ENCODE measurements around the gene NRSN2.
"Not testable (repeated sequence)": the region's sequence is repeated elsewhere in the genome, so short reads cannot be mapped to it uniquely, and the experiment has no call there.

The NRSN2 gene

DNA sequence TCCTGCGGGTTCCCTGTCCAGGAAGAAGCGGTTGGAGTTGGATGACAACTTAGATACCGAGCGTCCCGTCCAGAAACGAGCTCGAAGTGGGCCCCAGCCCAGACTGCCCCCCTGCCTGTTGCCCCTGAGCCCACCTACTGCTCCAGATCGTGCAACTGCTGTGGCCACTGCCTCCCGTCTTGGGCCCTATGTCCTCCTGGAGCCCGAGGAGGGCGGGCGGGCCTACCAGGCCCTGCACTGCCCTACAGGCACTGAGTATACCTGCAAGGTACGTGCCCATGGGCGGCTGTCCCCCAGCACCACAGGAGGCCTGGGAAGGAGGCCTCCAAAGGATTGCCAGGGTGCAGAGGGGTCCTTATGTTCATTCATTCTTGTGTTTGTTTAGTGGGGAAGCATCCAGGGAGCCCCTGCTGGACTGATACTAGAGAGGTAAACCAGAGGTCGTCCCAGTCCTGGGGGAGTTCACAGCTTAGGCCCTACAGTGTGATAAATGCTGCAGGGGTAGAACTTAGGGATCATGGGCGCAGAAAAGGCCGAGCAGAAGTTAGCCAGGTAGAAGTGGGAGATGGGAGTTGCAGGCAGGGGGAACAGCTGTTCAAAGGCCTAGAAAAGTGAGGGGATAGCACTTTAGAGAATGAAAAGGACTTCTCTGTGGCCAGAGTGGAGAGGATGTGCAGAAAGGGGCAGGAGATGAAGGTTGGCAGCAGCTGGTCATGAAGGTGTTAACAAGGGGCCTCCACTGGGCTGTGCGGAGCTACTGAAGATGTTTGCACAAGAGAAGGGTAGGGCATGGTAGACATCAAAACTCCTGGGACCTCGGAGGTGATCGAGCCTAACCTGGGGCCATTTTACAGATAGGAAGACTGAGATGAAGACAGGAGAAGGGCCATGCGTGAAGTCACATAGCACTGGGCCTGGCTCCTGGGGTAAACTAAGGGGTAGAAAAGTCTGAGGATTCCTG lies 41.4 kb downstream of the NRSN2 start:
- Mint-ChIP-seq H3K27ac (no peak overlapping the region), H3K4me1 (peaks cover 14% of the 10 kb centered on the region), H3K27me3 (no peaks in the 10 kb centered on the region), H3K9me3 (no peaks in the 10 kb centered on the region), H3K4me3 (no peak overlapping the region)
- ATAC-seq: no peak
- DNase-seq: no peak

DNA sequence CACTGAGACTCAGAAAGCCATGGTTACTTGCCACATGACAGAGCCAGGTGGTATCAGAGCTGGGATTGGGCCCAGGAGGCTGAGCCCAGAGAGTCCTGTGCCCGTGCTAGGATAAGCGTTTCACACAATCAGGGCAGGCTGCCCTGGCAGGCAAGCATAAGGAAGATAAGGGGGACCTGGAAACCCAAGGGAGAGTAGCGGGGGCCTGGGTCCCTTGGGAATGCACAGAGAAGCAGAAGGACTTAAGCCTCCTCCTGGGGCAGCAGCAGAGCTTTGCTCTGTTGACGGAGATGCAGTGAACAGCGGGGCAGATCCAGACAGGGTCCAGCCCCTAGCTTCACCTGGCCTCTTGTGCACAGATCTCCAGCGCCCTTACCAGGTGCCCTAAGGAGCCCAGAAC lies 42.3 kb downstream of the NRSN2 start:
- no peak for DNase-seq
- no peaks in the 10 kb centered on the region for H3K27me3 Mint-ChIP-seq
- no peaks in the 10 kb centered on the region for H3K9me3 Mint-ChIP-seq
- H3K4me1 Mint-ChIP-seq: peaks cover 5% of the 10 kb centered on the region
- H3K4me3 Mint-ChIP-seq: no peak overlapping the region
- H3K27ac Mint-ChIP-seq: no peak overlapping the region
- no peak for ATAC-seq

DNA sequence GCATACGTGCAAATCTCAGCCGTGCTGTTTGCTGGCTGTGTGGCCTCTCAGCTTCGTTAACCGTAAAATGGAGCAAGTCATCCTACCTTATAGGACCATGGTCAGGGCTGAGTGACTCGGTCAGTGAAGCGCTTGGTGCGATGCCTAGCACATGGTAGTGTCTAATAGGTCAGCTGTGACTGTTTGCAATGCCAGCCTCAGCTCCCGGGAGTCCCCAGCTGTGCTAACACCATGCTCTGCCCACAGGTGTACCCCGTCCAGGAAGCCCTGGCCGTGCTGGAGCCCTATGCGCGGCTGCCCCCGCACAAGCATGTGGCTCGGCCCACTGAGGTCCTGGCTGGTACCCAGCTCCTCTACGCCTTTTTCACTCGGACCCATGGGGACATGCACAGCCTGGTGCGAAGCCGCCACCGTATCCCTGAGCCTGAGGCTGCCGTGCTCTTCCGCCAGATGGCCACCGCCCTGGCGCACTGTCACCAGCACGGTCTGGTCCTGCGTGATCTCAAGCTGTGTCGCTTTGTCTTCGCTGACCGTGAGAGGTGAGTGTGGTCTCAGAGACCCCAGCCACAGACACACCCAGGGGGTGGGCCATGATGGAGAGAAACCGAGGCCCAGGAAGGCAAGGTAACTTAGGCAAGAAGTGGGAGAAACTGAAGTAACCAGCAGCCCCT lies 44.3 kb downstream of the NRSN2 start:
- H3K4me1 Mint-ChIP-seq: no peaks in the 10 kb centered on the region
- no peaks in the 10 kb centered on the region for H3K9me3 Mint-ChIP-seq
- no peak overlapping the region for H3K27ac Mint-ChIP-seq
- ATAC-seq (peak; percentile 32), DNase-seq (no peak)
- H3K4me3 Mint-ChIP-seq: no peak overlapping the region
- no peaks in the 10 kb centered on the region for H3K27me3 Mint-ChIP-seq

DNA sequence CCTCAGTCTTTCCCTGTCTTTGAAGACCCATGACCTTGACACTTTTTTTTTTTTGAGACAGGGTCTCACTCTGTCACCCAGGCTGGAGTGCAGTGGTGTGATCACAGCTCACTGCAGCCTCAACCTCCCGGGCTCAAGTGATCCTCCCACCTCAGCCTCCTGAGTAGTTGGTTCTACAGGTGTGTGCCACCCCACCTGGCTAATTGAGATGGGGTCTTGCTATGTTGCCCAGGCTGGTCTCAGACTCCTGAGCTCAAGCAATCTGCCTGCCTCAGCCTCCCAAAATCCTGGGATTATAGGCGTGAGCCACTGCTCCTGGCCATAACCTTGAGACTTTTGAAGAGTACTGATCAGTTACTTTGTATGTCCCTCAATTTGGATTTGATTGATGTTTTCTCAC lies 46.4 kb downstream of the NRSN2 start:
- DNase-seq, ATAC-seq, H3K27me3 Mint-ChIP-seq, H3K4me1 Mint-ChIP-seq, H3K27ac Mint-ChIP-seq, H3K9me3 Mint-ChIP-seq, H3K4me3 Mint-ChIP-seq: not testable (repeated sequence)

DNA sequence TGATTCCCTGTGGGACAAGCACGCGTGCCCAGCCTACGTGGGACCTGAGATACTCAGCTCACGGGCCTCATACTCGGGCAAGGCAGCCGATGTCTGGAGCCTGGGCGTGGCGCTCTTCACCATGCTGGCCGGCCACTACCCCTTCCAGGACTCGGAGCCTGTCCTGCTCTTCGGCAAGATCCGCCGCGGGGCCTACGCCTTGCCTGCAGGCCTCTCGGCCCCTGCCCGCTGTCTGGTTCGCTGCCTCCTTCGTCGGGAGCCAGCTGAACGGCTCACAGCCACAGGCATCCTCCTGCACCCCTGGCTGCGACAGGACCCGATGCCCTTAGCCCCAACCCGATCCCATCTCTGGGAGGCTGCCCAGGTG lies 49.3 kb downstream of the NRSN2 start:
- no peaks in the 10 kb centered on the region for H3K9me3 Mint-ChIP-seq
- DNase-seq (no peak), ATAC-seq (no peak)
- no peaks in the 10 kb centered on the region for H3K27me3 Mint-ChIP-seq
- H3K4me3 Mint-ChIP-seq: no peak overlapping the region
- peaks cover 19% of the 10 kb centered on the region for H3K4me1 Mint-ChIP-seq
- no peak overlapping the region for H3K27ac Mint-ChIP-seq

DNA sequence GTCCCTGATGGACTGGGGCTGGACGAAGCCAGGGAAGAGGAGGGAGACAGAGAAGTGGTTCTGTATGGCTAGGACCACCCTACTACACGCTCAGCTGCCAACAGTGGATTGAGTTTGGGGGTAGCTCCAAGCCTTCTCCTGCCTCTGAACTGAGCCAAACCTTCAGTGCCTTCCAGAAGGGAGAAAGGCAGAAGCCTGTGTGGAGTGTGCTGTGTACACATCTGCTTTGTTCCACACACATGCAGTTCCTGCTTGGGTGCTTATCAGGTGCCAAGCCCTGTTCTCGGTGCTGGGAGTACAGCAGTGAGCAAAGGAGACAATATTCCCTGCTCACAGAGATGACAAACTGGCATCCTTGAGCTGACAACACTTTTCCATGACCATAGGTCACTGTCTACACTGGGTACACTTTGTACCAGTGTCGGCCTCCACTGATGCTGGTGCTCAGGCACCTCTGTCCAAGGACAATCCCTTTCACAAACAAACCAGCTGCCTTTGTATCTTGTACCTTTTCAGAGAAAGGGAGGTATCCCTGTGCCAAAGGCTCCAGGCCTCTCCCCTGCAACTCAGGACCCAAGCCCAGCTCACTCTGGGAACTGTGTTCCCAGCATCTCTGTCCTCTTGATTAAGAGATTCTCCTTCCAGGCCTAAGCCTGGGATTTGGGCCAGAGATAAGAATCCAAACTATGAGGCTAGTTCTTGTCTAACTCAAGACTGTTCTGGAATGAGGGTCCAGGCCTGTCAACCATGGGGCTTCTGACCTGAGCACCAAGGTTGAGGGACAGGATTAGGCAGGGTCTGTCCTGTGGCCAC lies 49.9 kb downstream of the NRSN2 start:
- no peak for DNase-seq
- H3K9me3 Mint-ChIP-seq: no peaks in the 10 kb centered on the region
- ATAC-seq: no peak
- H3K27me3 Mint-ChIP-seq: no peaks in the 10 kb centered on the region
- H3K4me1 Mint-ChIP-seq: peaks cover 25% of the 10 kb centered on the region
- H3K4me3 Mint-ChIP-seq: no peak overlapping the region
- H3K27ac Mint-ChIP-seq: no peak overlapping the region

DNA sequence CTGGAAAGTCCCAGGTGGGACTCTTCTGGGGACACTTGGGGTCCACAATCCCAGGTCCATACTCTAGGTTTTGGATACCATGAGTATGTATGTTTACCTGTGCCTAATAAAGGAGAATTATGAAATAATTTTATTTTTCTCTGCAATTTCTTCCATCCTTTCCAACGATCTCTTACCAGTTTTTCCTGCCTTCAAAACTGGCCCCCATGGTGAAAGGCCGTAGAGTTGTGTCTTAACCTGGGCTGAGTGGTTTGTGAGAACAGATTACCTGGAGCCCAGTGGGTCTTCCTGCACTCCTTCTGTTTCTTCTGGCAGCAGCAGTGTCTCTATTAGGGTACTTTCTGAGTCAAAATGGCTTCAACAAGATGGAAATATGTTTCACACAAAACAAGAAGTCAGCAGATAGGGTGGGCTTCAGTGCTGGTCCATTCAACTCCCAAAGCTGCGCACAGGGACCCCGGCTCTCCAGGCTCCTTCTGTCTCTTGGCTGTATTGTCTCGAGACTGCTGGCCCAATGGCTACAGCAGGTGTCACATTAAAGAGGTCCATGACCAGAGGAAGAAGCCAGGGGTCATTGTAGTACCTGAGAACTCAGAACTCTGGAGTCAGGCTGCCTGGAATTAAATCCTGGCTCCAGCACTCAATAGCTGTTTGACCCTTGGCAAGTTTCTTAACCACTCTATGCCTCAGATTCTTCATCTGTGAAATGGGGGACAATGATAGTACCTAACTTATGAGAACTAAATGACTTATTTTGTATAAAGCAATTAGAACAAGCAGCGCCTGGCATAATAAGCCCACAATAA lies 50.7 kb downstream of the NRSN2 start:
- H3K4me1 Mint-ChIP-seq: peaks cover 33% of the 10 kb centered on the region
- no peak for ATAC-seq
- no peaks in the 10 kb centered on the region for H3K9me3 Mint-ChIP-seq
- DNase-seq: no peak
- no peaks in the 10 kb centered on the region for H3K27me3 Mint-ChIP-seq
- peak overlapping the region; percentile 12 to 13 for H3K27ac Mint-ChIP-seq
- H3K4me3 Mint-ChIP-seq: no peak overlapping the region

DNA sequence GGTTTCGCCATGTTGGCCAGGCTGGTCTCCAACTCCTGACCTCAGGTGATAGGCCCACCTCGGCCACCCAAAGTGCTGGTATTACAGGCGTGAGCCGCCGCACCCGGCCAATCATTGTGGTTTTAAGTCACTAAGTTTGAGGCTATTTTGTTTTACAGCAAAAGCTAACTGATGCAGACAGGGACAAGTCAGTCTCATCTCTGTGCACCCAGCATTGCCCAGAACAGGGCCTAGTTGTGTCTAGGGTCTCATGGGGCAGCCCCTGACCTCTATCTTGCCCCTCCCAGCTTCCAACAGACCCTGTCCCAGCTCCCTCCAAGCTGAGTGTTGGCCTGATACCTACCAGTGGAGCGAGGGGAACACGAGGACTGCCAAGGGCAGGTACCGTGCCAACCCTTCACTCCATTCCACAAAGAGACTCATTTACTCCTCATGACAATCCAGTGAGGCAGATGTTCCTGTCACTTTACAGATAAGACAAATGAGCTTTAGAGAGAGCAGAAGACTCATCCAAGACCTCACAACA lies 52.3 kb downstream of the NRSN2 start:
- Mint-ChIP-seq H3K4me1 (peaks cover 40% of the 10 kb centered on the region), H3K27ac (peak overlapping the region in 1 of 2 donors; percentile 89), H3K9me3 (peaks cover 11 to 12% of the 10 kb centered on the region in 2 donors), H3K27me3 (no peaks in the 10 kb centered on the region), H3K4me3 (no peak overlapping the region)
- no peak for DNase-seq
- peak; percentile 18 for ATAC-seq

DNA sequence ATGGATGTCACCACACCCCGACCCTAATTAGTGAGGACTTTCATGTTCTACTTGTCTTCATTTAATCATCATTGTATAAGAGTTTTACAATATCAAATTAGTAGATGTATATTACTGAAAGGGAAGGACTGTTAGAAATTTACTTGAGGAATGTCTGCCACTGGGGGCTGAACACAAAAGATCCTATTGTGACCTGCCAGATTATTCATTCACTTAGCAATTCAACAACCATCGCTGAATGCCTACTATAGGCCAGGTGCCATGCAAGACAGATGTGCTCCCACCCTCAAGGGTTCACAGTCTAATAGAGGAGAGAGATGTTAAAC lies 53.2 kb downstream of the NRSN2 start:
- H3K9me3 Mint-ChIP-seq: peaks cover 11 to 12% of the 10 kb centered on the region in 2 donors
- ATAC-seq: peak; percentile 2
- DNase-seq: no peak
- H3K27ac Mint-ChIP-seq: peak overlapping the region in 1 of 2 donors; percentile 3
- H3K27me3 Mint-ChIP-seq: no peaks in the 10 kb centered on the region
- H3K4me1 Mint-ChIP-seq: peaks cover 40% of the 10 kb centered on the region
- peak overlapping the region in 1 of 2 donors; percentile 10 for H3K4me3 Mint-ChIP-seq

DNA sequence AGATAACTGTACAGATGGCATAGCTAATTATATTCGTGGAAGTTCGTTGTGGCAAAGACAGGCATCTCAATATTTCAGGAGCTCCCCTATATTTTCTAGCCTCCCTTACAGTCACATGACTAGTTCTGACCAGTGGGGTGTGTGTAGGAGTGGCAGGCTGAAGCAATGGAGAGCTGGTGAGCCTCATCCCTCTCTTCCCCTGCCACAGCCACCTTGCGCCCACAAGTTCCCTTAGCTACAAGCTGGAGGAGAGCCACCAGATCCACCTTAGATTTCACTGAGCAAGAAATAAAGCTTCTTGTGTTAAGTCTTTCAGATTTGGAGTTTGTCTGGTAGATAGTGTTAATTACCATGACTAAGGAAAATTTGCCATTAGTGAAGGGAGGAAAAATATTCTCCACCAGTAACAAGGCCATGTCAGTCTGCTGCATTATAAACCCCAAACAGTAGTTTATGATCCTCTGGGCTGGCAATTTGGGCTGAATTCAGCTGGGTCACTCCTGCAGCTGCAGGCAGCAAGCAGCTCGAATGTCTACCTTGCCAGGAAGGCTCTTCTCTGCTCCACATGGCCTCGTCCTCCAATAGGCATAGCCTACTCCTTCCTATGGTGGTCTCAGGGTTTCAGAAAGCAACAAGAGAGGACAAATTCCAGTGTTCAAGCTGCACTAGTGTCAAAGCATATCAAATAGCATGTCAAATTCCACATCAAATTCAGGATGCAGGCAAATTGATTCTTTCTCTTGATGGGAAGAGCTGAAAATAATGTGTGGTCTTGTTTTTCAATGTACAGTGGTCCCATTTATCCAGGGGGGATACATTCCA lies 53.8 kb downstream of the NRSN2 start:
- peaks cover 11 to 12% of the 10 kb centered on the region in 2 donors for H3K9me3 Mint-ChIP-seq
- peak overlapping the region; percentile 10 to 45 for H3K4me3 Mint-ChIP-seq
- H3K27me3 Mint-ChIP-seq: no peaks in the 10 kb centered on the region
- peak overlapping the region; percentile 52 to 98 for H3K27ac Mint-ChIP-seq
- ATAC-seq: peak; percentile 51
- DNase-seq: no peak
- H3K4me1 Mint-ChIP-seq: peaks cover 45% of the 10 kb centered on the region

DNA sequence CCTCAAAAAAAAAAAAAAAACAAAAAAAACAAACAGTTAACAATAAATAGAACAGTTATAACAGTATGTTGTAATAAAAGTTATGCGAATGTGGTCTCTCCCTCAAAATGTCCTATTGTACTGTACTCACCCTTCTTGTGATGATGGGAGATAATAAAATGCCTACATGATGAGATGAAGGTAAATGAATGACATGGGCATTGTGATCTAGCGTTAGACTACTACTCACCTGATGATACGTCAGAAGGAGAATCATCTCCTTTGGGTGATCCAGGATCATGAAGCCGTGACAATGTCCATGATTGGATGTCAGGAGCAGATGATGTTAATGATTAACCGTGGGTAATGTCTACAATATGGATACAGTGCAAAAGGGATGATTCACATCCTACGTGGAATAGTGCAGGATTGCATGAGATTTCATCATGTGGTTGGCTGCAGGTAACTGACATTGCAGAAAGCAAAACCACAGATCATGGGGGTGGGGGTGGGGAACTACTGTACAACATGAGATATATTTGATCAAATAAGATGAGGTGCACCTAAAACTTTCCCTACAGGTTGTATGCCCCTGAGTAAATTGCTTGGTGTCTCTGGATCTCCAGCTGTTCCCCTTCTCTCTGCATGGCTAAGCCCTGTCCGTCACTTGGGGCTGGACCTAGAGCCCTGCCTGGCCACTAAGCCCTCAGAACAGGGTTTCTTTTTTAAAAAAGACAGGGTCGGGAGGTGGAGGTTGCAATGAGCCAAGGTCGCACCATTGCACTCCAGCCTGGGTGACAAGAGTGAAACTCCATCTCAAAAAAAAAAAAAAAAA lies 55.0 kb downstream of the NRSN2 start:
- ATAC-seq (peak; percentile 71), DNase-seq (peak; percentile 42 to 64)
- Mint-ChIP-seq H3K4me1 (peaks cover 53% of the 10 kb centered on the region), H3K27me3 (no peaks in the 10 kb centered on the region), H3K27ac (peak overlapping the region; percentile 98 to 99), H3K4me3 (peak overlapping the region; percentile 71 to 80), H3K9me3 (peaks cover 11 to 12% of the 10 kb centered on the region in 2 donors)

DNA sequence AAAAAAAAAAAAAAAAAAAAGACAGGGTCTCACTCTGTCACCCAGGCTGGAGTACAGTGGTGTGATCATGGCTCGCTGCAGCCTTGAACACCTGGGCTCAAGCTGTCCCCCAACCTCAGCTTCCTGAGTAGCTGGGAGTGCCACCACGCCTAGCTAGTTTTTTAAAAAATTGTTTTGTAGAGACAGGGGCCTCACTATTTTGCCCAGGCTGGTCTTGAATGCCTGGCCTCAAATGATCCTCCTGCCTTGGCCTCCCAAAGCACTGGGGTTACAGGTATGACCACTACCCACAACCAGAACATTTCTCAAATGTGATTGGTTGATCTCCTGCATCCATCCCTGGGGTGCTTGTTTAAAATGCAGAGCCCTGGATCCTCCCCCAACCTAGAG lies 55.6 kb downstream of the NRSN2 start:
- DNase-seq (no peak), ATAC-seq (peak; percentile 4)
- Mint-ChIP-seq H3K27me3 (no peaks in the 10 kb centered on the region), H3K9me3 (peaks cover 11 to 12% of the 10 kb centered on the region in 2 donors), H3K4me3 (no peak overlapping the region), H3K4me1 (peaks cover 59% of the 10 kb centered on the region), H3K27ac (peak overlapping the region; percentile 93 to 98)

DNA sequence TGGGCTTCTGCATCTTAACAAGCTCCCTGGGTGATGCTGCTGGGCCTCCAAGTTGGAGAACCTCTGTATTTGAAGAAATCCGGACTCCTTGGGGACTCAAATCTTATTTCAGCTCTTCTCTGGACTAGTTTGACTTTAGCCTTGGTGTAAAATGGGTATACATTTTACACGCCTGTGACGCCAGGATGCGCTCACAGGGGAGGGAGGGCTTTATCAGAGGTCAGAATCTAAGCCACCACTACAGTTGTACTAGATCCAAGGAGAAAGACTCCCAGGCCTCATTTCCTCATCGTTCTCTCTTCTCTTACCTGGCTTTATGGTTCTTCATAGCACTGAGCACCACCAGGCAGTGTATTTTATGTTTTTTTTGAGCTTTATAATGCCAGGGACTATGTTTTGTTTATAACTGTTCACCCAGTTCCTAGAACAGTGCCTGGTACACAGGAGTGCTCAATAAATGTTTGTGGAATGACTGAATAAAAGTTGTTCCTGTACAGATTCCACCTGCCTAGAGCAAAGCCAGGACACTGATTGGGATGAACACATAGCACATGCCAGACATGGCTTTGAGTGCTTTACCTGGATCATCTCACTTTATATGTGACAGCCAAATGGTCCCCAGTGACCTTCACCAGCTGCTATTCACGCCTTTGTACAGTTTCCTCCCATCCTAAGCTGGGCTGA lies 56.1 kb downstream of the NRSN2 start:
- H3K4me1 Mint-ChIP-seq: peaks cover 60% of the 10 kb centered on the region
- no peaks in the 10 kb centered on the region for H3K27me3 Mint-ChIP-seq
- peak overlapping the region; percentile 93 to 98 for H3K27ac Mint-ChIP-seq
- H3K4me3 Mint-ChIP-seq: no peak overlapping the region
- DNase-seq (no peak), ATAC-seq (no peak)
- peaks cover 11 to 12% of the 10 kb centered on the region in 2 donors for H3K9me3 Mint-ChIP-seq

Data from stimulated activated naive CD8-positive, alpha-beta T cell treated with anti-CD3 and anti-CD28 coated beads, Interleukin-15, amount 100 ng/mL, for 72 hours (primary cell).